BLaER1 (cell line): Measurements from ENCODE around the gene BLOC1S1.

Experiments
- H3K27ac ChIP-seq: shearing (Covaris generic); formaldehyde crosslinking; 2 replicates; pipeline ENCODE4 v1.8.1; 2022
- H3K27me3 ChIP-seq: shearing (Covaris generic); formaldehyde crosslinking; 2 replicates; pipeline ENCODE4 v1.8.1; 2022
- H3K36me3 ChIP-seq: shearing (Covaris generic); formaldehyde crosslinking; 2 replicates; pipeline ENCODE4 v1.8.1; 2022
- H3K4me1 ChIP-seq: shearing (Covaris generic); formaldehyde crosslinking; 2 replicates; pipeline ENCODE4 v1.8.1; 2022
- H3K4me2 ChIP-seq: shearing (Covaris generic); formaldehyde crosslinking; 2 replicates; pipeline ENCODE4 v1.8.1; 2022
- H3K4me3 ChIP-seq: shearing (Covaris generic); formaldehyde crosslinking; 2 replicates; pipeline ENCODE4 v1.8.1; 2022
- H3K9ac ChIP-seq: shearing (Covaris generic); formaldehyde crosslinking; 2 replicates; pipeline ENCODE4 v1.8.1; 2022
- H3K9me3 ChIP-seq: shearing (Covaris generic); formaldehyde crosslinking; 2 replicates; pipeline ENCODE4 v1.8.1; 2022
- H4K20me1 ChIP-seq: shearing (Covaris generic); formaldehyde crosslinking; 2 replicates; pipeline ENCODE4 v1.8.1; 2022
- Cebpa-rat ChIP-seq: shearing (Covaris generic); IDR thresholded peaks from 2 replicates; pipeline ENCODE4 v1.8.1; 2022

Gene BLOC1S1

DNA sequence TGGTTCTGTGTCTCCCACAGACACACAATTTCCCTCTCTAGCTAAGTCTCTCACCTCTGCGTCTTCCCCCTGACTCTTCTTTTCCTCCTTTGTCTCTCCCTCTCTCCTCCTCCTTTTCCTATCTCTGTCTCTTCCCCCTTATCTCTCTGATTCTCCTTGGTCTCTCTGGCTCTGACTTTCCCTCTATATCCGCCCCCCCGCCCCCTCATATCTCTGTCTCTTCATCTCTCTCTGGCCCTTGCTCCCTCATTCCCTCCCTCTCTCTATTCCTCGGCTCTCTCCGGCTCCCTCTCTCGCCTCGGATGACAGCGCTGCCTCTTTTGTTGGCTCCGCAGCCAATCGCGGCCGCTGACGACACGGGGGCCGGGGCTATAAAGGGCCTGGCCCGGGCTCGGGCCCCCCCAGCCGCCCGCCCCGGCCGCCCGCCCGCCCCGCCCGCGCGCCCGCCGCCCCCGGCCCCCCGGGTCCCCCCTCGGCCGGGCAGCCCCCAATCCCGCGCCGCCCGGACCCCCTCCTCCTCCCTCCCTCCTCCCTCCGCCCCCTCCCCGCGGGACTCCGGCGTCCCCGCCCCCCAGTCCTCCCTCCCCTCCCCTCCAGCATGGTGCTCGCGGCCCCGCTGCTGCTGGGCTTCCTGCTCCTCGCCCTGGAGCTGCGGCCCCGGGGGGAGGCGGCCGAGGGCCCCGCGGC is 27.0 kb downstream of the BLOC1S1 start, which contains the start of gene GDF11:
TSS of gene GDF11 (plus strand) at position 404 of the 687 bp plus-strand sequence. CDS start at position 599, 195 bp downstream.
- H3K4me2 ChIP-seq = peak within 1 kb of the TSS; percentile 98
- peak within 1 kb of the TSS; percentile 92 for H3K4me3 ChIP-seq
- peaks cover 35% of the 10 kb centered on the region for H3K4me1 ChIP-seq
- peaks cover 14% of the 10 kb centered on the region for H3K36me3 ChIP-seq
- no peak for TF ChIP-seq Cebpa-rat
- no peaks in the 10 kb centered on the region for H3K27me3 ChIP-seq
- peak within 1 kb of the TSS; percentile 83 for H3K27ac ChIP-seq
- H3K9me3 ChIP-seq = no peaks in the 10 kb centered on the region
- H4K20me1 ChIP-seq = peaks cover 19% of the 10 kb centered on the region; the same call in 1 of the 2 replicates
- H3K9ac ChIP-seq = peak within 1 kb of the TSS; percentile 93

DNA sequence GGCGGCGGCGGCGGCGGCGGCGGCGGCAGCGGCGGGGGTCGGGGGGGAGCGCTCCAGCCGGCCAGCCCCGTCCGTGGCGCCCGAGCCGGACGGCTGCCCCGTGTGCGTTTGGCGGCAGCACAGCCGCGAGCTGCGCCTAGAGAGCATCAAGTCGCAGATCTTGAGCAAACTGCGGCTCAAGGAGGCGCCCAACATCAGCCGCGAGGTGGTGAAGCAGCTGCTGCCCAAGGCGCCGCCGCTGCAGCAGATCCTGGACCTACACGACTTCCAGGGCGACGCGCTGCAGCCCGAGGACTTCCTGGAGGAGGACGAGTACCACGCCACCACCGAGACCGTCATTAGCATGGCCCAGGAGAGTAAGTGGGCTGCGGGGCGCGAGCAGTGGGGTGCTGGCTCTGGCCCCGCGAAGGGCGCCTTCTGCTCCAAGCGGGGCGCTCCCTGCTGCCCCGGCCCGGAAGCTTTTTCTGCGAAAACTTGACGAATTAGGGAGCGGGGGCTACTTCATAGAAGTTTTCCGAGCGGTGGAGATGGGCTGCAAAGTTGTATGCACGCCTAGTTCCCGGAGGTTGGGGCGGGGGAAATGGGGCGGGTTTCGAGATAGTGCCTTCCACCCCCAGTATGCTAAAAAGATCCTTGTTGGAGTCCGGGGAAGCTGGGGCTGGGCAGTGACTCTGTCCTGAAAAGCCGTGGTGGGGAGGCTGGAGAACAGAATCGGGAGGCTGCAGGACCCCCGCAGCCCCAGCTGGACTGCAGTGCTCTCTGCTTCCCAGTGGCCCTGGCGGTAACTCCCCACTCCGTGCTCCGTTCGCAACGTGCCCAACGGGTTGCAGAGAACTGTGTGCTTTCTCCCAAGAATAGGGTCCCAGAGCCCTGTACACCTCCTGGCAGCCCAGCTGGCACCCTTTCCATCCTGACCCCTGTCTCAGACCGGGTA is 27.8 kb downstream of the BLOC1S1 start:
- H3K4me2 ChIP-seq = peak overlapping the region; percentile 98
- peak overlapping the region; percentile 92 for H3K4me3 ChIP-seq
- peaks cover 35% of the 10 kb centered on the region for H3K4me1 ChIP-seq
- no peaks in the 10 kb centered on the region for H3K27me3 ChIP-seq
- H3K36me3 ChIP-seq = peaks cover 22% of the 10 kb centered on the region
- peaks cover 27% of the 10 kb centered on the region; the same call in 1 of the 2 replicates for H4K20me1 ChIP-seq
- H3K9me3 ChIP-seq = no peaks in the 10 kb centered on the region
- no peak for TF ChIP-seq Cebpa-rat
- H3K9ac ChIP-seq = peak overlapping the region; percentile 93
- peak overlapping the region; percentile 76 for H3K27ac ChIP-seq

DNA sequence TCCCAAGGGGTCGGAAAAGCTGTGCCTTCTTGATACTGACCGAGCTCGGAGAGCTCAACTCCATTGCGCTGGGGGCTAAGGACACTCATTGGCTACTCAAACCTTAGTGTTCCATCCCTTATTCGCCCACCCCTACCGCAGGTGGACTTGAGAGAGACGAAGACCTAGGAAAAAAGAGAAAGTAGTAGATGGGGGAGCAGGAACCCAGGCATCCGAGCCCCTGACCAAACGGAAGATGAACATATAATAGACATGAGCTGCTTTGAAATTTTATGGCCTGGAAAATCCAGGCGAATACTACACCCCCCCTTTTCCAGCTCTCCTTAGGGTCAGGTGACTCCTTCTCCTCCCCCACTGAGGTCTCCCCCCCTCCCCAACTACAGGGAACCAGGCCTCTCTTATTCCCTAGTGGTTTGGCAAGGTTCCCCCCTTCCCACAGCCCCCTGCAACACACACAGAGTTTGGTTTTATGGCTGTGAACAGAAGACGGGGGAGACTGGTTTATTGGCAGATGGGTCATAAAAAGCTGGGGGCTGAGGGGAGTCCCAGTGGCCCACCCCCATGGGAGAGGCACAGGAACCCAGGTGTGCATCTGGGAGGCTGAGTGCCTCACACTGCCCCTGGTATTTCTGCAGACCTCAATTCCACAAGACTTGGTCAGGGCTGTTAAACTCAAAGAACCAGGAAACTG is 28.6 kb downstream of the BLOC1S1 start:
- H3K9me3 ChIP-seq = no peaks in the 10 kb centered on the region
- H3K9ac ChIP-seq = peak overlapping the region; percentile 93
- H4K20me1 ChIP-seq = peaks cover 35% of the 10 kb centered on the region; the same call in 1 of the 2 replicates
- peak overlapping the region; percentile 76 for H3K27ac ChIP-seq
- H3K4me3 ChIP-seq = peak overlapping the region; percentile 92
- peaks cover 35% of the 10 kb centered on the region for H3K4me1 ChIP-seq
- H3K27me3 ChIP-seq = no peaks in the 10 kb centered on the region
- H3K4me2 ChIP-seq = peak overlapping the region; percentile 98
- TF ChIP-seq Cebpa-rat = no peak
- peaks cover 30% of the 10 kb centered on the region for H3K36me3 ChIP-seq

DNA sequence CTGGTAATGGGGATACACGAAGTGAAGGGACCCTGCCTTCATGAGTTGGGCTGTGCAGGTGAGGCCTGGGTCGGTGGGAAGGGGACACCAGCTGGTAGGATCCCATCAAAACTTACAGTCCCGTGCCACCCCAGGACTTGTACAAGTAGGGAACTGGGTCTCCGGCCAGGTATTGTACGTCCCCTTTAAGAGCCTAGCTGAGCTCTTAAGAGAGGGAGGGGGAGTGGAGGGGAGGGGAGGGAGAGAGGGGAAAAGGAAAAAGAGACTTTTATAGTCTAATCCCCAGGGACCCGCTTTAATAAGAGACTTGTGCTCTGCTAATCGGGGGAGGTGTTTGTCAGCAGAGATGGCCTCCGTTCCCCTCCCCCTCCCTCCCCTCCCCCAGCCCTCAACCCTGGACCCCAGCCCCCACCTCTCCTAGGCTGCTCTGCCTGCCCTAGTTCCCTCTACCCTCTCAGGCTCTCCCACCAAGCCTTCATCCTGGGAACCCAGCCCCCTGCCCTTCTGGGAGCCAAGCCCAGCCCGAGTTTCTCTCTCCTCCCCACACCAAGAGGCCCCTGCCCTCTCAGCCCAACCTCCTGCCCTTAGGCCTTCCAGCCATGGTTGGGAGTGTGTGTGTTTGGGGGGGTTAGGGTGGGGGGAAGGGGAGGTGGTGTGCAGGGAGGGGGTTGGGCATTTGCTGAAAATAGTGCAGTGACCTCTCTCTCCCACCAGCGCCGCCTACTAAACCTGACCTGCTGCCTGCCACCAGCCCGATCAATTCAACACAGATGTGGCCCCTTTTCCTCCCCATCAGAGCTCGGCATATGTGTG is 29.7 kb downstream of the BLOC1S1 start:
- no peak for TF ChIP-seq Cebpa-rat
- Histone ChIP-seq H3K27me3 (no peaks in the 10 kb centered on the region), H3K4me1 (peaks cover 35% of the 10 kb centered on the region), H3K4me2 (peak overlapping the region; percentile 98), H3K36me3 (peaks cover 41% of the 10 kb centered on the region), H3K4me3 (peak overlapping the region; percentile 92), H4K20me1 (peaks cover 40% of the 10 kb centered on the region), H3K9ac (peak overlapping the region; percentile 93), H3K9me3 (no peaks in the 10 kb centered on the region), H3K27ac (peak overlapping the region; percentile 83)

DNA sequence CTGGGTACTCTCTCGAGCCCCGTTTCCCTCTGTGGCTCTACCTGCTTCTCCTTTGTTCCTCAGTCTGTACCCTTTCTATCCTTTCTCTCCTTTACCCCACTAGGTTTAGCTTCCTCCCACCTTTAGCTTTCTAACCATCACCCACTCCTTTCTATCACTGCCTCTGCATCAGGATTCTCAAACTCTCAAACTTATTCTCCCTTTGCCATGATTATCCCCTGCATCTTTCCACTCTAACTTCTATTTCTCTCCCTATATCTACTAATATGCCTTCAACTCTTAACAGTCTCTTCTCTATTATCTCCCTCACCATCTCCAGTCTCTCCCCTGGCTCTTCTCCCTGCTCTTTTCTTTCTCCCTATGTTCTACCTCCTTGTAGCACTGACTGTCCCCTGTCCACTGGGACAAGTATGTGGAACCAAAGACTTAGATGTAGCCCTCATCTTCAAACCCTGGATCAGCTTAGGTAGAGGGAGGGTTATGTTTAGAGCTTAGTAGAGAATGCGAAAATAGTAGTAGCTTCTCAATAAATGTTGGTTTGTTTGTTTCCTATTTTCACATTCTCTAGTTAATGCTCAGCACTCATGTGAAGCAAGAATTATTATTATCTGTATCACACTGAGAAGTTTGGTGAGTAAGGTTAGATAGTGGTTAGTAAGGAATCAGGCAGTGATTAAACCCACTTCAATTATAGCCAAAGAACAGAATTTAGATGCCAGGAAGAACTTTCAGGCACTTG is 30.5 kb downstream of the BLOC1S1 start:
- Histone ChIP-seq H3K27ac (peak overlapping the region; percentile 83), H3K9ac (peak overlapping the region; percentile 76), H3K4me2 (peak overlapping the region; percentile 98), H3K9me3 (no peaks in the 10 kb centered on the region), H4K20me1 (peaks cover 48% of the 10 kb centered on the region), H3K4me3 (peak overlapping the region; percentile 92), H3K36me3 (peaks cover 49% of the 10 kb centered on the region), H3K4me1 (peaks cover 35% of the 10 kb centered on the region), H3K27me3 (no peaks in the 10 kb centered on the region)
- no peak for TF ChIP-seq Cebpa-rat

DNA sequence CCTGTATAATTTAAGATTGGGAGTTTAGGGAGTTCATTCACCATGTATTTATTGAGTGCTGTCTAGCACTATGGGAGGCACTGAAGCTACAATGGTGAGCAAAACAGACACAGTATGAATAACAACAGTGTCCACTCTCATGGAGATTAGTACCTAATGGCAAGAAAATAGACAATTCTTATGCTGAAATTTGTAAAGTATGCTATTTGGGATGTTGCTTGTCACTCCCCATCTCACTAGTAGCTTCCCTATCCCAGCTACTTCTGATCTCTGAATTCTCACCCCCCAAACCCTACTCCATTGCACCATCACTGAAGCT is 31.0 kb downstream of the BLOC1S1 start:
- Histone ChIP-seq H3K4me1 (peaks cover 31% of the 10 kb centered on the region), H3K27me3 (no peaks in the 10 kb centered on the region), H3K9me3 (no peaks in the 10 kb centered on the region), H3K27ac (peak overlapping the region; percentile 83; the same call in 1 of the 2 replicates), H4K20me1 (peaks cover 53% of the 10 kb centered on the region), H3K9ac (peak overlapping the region; percentile 76; the same call in 1 of the 2 replicates), H3K4me3 (peak overlapping the region; percentile 92; the same call in 1 of the 2 replicates), H3K36me3 (peaks cover 54% of the 10 kb centered on the region), H3K4me2 (peak overlapping the region; percentile 98)
- TF ChIP-seq Cebpa-rat = no peak

DNA sequence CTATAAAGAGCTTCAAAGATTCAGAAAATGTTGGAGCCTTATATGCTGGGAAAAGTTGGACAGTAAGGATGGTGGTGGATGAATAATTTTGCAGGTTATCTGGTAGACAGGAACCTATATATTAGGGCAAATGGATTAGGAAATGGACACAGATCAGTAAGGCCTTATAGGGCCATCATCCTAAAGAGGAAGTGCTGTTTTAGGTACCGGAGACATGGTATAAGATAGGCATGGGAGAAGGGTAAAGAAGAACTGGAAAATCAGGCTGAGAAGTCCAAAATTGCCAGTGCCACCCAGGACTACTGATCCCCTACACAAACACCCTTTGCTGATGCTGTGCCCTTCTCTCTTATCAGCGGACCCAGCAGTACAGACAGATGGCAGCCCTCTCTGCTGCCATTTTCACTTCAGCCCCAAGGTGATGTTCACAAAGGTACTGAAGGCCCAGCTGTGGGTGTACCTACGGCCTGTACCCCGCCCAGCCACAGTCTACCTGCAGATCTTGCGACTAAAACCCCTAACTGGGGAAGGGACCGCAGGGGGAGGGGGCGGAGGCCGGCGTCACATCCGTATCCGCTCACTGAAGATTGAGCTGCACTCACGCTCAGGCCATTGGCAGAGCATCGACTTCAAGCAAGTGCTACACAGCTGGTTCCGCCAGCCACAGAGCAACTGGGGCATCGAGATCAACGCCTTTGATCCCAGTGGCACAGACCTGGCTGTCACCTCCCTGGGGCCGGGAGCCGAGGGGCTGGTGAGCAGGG is 32.6 kb downstream of the BLOC1S1 start:
- H4K20me1 ChIP-seq = peaks cover 58% of the 10 kb centered on the region
- H3K36me3 ChIP-seq = peaks cover 70% of the 10 kb centered on the region
- H3K9ac ChIP-seq = no peak overlapping the region
- H3K27me3 ChIP-seq = no peaks in the 10 kb centered on the region
- no peak overlapping the region for H3K4me3 ChIP-seq
- H3K27ac ChIP-seq = no peak overlapping the region
- no peaks in the 10 kb centered on the region for H3K9me3 ChIP-seq
- H3K4me2 ChIP-seq = 0 out of 2 replicates have a peak overlapping the region, but pooled peaks have one; percentile 98
- peaks cover 23% of the 10 kb centered on the region for H3K4me1 ChIP-seq
- TF ChIP-seq Cebpa-rat = no peak

DNA sequence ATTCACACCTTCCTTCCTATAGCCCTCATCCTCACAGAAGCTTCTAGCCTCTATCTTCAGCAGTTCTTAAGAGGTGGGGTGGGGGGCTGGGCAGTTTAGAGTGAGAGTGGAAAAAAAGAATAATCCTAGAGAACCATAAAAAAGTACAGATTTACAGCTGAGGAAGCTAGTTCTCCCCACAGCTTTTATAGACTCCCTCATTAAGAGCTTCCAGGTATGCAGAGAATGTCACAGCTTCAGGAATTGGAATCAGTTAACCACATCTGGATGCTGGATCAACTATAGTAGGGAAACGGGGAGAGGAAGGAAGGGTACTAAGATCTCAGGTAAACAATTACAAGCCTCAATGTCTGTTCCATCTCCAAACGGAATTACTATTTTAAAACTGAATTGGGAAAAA is 39.4 kb downstream of the BLOC1S1 start:
- no peak for TF ChIP-seq Cebpa-rat
- no peak overlapping the region for H3K27ac ChIP-seq
- H3K9me3 ChIP-seq = no peaks in the 10 kb centered on the region
- no peaks in the 10 kb centered on the region for H3K4me1 ChIP-seq
- H4K20me1 ChIP-seq = peaks cover 57% of the 10 kb centered on the region
- no peaks in the 10 kb centered on the region for H3K27me3 ChIP-seq
- H3K9ac ChIP-seq = no peak overlapping the region
- no peak overlapping the region for H3K4me2 ChIP-seq
- peaks cover 100% of the 10 kb centered on the region for H3K36me3 ChIP-seq
- H3K4me3 ChIP-seq = no peak overlapping the region
